Gastroesophageal sphincter (tissue), 4 donors: Measurements from ENCODE around the gene TNFRSF12A. TPM values are rescaled to one million over a fixed set of nuclear protein-coding genes. Genes with fewer than 3 reads are reported as not detected.

Experiments used
- ATAC-seq: fragments of 150-250 bp; one replicate; pipeline ENCODE4 v1.9.1; 2016; ENCODE audit warnings: mild to moderate bottlenecking, moderate library complexity
- H3K27ac ChIP-seq, 4 donors: fragments of 200-600 bp; sonication (generic) in 3 of 4; 1 replicate in 3 of 4; 2 replicates in 1 of 4; pipeline ENCODE4 v1.5.1; 2016 to 2019
- H3K27me3 ChIP-seq: fragments of 200-600 bp; sonication (generic); one replicate; pipeline ENCODE4 v1.5.1; 2019
- H3K36me3 ChIP-seq, 2 donors: fragments of 200-600 bp; sonication (generic); one replicate each; pipeline ENCODE4 v1.5.1; 2019; ENCODE audit warnings: control low read depth in 1 of 2
- H3K4me1 ChIP-seq, 3 donors: fragments of 200-600 bp; sonication (generic); 1 replicate in 2 of 3; 2 replicates in 1 of 3; pipeline ENCODE4 v1.5.1; 2016 to 2019; ENCODE audit warnings: control low read depth in 2 of 3
- H3K4me3 ChIP-seq, 2 donors: fragments of 200-600 bp; sonication (generic); one replicate each; pipeline ENCODE4 v1.5.1; 2019; ENCODE audit warnings: mild to moderate bottlenecking in 1 of 2, moderate library complexity in 1 of 2
- H3K9me3 ChIP-seq, 3 donors: fragments of 200-600 bp; sonication (generic); one replicate each; pipeline ENCODE4 v1.5.1; 2017 to 2019; ENCODE audit warnings: control low read depth in 2 of 3
- EP300 ChIP-seq: sonication (generic); formaldehyde crosslinking; IDR thresholded peaks from one replicate; pipeline ENCODE4 v1.6.1; 2017; ENCODE audit warnings: antibody characterized with exemption, mild to moderate bottlenecking
- POLR2A ChIP-seq, 2 donors: fragments of 450-650 bp; IDR thresholded peaks; one replicate each; pipeline ENCODE4 v1.6.1; 2017; ENCODE audit warnings: antibody characterized with exemption in 2 of 2, mild to moderate bottlenecking in 2 of 2, moderate library complexity in 1 of 2
- POLR2AphosphoS5 ChIP-seq: sonication (generic); formaldehyde crosslinking; IDR thresholded peaks from one replicate; pipeline ENCODE4 v1.6.1; 2017; ENCODE audit warnings: antibody characterized with exemption
- WGBS, 2 donors: methylation state at CpG; one replicate each; pipeline ENCODE4 v1.1.5; 2018; ENCODE audit warnings: low coverage in 1 of 2; 5-methylcytosine and 5-hydroxymethylcytosine counted together
- total RNA-seq, 4 donors: library from RNA; depleted of rRNA; stranded (reverse); fragments of >200 nt; gene quantifications; one replicate each; pipeline ENCODE4 v1.1.0, GENCODE V29; 2016
- TF ChIP-seq, protein P1 (sequence below), 4 experiments: fragments of 200-600 bp in 2 of 4; fragments of 450-650 bp in 2 of 4; sonication (generic) in 1 of 4; IDR thresholded peaks; one replicate each; pipeline ENCODE4 v1.5.1; 2017 to 2019; ENCODE audit warnings: antibody characterized with exemption in 4 of 4, mild to moderate bottlenecking in 2 of 4, moderate library complexity in 2 of 4

TNFRSF12A gene, protein sequence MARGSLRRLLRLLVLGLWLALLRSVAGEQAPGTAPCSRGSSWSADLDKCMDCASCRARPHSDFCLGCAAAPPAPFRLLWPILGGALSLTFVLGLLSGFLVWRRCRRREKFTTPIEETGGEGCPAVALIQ
- 100 to 1,000 TPM in 2 of 4 donors, 10 to 100 TPM in 2; 26.0 to 135 (median 72.2) TPM for total RNA-seq

DNA sequence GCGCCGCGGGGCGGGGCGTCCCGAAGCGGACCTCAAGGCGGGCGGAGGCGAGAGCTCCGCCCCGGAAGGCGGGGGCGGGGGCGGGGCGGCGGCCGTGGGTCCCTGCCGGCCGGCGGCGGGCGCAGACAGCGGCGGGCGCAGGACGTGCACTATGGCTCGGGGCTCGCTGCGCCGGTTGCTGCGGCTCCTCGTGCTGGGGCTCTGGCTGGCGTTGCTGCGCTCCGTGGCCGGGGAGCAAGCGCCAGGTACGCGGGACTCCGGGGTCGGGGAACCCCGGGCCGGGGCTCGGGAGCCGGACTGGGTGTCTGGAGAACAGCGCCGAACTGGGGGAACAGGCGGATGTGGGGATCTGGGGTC, at the start of gene TNFRSF12A:
TNFRSF12A (plus strand) TSS at position 122 of the 357 bp plus-strand sequence; CDS start at position 152, 30 bp downstream.
- H3K4me3 ChIP-seq = peak within 1 kb of the TSS; percentile 60 to 73
- peak within 1 kb of the TSS; percentile 93 to 97 (median 96) for H3K27ac ChIP-seq
- WGBS, 2 donors = 0% methylated on average over 2 of the region's 49 CpGs; no CpG with 5 or more reads in 1 of the 2 donors
- TF ChIP-seq EP300 = no peak
- TF ChIP-seq, protein P1, sequence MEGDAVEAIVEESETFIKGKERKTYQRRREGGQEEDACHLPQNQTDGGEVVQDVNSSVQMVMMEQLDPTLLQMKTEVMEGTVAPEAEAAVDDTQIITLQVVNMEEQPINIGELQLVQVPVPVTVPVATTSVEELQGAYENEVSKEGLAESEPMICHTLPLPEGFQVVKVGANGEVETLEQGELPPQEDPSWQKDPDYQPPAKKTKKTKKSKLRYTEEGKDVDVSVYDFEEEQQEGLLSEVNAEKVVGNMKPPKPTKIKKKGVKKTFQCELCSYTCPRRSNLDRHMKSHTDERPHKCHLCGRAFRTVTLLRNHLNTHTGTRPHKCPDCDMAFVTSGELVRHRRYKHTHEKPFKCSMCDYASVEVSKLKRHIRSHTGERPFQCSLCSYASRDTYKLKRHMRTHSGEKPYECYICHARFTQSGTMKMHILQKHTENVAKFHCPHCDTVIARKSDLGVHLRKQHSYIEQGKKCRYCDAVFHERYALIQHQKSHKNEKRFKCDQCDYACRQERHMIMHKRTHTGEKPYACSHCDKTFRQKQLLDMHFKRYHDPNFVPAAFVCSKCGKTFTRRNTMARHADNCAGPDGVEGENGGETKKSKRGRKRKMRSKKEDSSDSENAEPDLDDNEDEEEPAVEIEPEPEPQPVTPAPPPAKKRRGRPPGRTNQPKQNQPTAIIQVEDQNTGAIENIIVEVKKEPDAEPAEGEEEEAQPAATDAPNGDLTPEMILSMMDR (IDR thresholded peaks at IDR 0.05) = peak in 3 of 4 experiments; percentile 29 to 43 (median 33)
- TF ChIP-seq POLR2AphosphoS5 = peak; percentile 95
- peak; percentile 83 to 95 for TF ChIP-seq POLR2A (IDR thresholded peaks at IDR 0.05)
- peaks cover 0 to 67% (median 25%) of the 10 kb centered on the region in 3 donors for H3K4me1 ChIP-seq
- H3K9me3 ChIP-seq = no peaks in the 10 kb centered on the region
- peak; percentile 42 for ATAC-seq
- H3K27me3 ChIP-seq = peaks cover 39% of the 10 kb centered on the region
- no peaks in the 10 kb centered on the region for H3K36me3 ChIP-seq

DNA sequence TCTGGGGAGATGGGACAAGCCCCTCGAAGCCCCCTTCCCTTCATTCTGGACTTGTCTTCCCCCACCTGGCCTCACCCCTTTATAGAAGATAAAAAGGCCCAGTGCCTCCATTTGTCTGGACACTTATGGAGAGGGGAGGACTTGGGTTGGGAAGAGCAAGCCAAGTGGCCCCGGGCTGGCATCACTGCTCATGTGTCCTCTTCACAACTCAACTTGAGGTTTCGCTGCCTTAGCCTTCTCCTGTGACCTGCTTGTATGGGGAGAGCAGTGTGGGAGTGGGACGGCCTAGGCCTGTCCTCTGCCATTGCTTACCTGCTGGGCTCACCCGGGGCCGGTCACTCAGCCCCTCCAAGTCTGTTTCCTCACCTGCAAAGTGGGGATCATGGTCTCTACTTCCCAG, 49.6 kb upstream of the TNFRSF12A start:
- TF ChIP-seq, protein P1 (IDR thresholded peaks at IDR 0.05) = no peak
- no peak for TF ChIP-seq POLR2AphosphoS5
- no peak for TF ChIP-seq POLR2A (IDR thresholded peaks at IDR 0.05)
- no peak for TF ChIP-seq EP300
- peak overlapping the region in 1 of 2 donors; percentile 79 for H3K4me3 ChIP-seq
- H3K36me3 ChIP-seq = no peaks in the 10 kb centered on the region
- H3K4me1 ChIP-seq = peaks cover 0 to 50% (median 15%) of the 10 kb centered on the region in 3 donors
- H3K9me3 ChIP-seq = no peaks in the 10 kb centered on the region
- H3K27ac ChIP-seq = peak overlapping the region in 1 of 4 donors; percentile 70
- peaks cover 46% of the 10 kb centered on the region for H3K27me3 ChIP-seq
- ATAC-seq = no peak
- WGBS, 2 donors = 100% methylated on average over 2 of the region's 6 CpGs; no CpG with 5 or more reads in 1 of the 2 donors

DNA sequence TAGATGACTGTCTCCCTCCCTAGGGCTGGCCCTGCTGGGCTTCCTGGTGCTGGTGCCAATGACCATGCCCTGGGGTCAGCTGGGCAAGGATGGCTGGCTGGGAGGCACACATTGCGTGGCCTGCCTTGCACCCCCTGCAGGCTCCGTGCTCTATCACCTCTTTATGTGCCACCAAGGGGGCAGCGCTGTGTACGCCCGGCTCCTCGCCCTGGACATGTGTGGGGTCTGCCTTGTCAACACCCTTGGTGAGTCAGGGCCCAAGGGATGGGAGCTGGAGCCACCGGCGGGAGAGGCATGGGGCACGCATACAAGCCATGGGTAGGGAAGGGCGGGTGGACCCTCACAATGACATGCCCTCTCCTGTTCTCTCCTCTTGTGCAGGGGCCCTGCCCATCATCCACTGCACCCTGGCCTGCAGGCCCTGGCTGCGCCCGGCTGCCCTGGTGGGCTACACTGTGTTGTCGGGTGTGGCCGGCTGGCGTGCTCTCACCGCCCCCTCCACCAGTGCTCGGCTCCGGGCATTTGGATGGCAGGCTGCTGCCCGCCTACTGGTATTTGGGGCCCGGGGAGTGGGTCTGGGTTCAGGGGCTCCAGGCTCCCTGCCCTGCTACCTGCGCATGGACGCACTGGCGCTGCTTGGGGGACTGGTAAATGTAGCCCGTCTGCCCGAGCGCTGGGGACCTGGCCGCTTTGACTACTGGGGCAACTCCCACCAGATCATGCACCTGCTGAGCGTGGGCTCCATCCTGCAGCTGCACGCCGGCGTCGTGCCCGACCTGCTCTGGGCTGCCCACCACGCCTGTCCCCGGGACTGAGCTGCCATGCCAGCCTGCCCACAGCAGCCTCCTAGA, 48.8 kb upstream of the TNFRSF12A start:
- no peak for ATAC-seq
- peaks cover 0 to 42% (median 15%) of the 10 kb centered on the region in 3 donors for H3K4me1 ChIP-seq
- no peak overlapping the region for H3K27ac ChIP-seq
- H3K9me3 ChIP-seq = no peaks in the 10 kb centered on the region
- WGBS, 2 donors = 70 to 100% methylated on average over 2 to 3 of the region's 35 CpGs
- peaks cover 43% of the 10 kb centered on the region for H3K27me3 ChIP-seq
- TF ChIP-seq POLR2AphosphoS5 (no peak), EP300 (no peak), POLR2A (IDR thresholded peaks at IDR 0.05) (no peak)
- TF ChIP-seq, protein P1 (IDR thresholded peaks at IDR 0.05) = no peak
- H3K4me3 ChIP-seq = no peak overlapping the region
- H3K36me3 ChIP-seq = no peaks in the 10 kb centered on the region

DNA sequence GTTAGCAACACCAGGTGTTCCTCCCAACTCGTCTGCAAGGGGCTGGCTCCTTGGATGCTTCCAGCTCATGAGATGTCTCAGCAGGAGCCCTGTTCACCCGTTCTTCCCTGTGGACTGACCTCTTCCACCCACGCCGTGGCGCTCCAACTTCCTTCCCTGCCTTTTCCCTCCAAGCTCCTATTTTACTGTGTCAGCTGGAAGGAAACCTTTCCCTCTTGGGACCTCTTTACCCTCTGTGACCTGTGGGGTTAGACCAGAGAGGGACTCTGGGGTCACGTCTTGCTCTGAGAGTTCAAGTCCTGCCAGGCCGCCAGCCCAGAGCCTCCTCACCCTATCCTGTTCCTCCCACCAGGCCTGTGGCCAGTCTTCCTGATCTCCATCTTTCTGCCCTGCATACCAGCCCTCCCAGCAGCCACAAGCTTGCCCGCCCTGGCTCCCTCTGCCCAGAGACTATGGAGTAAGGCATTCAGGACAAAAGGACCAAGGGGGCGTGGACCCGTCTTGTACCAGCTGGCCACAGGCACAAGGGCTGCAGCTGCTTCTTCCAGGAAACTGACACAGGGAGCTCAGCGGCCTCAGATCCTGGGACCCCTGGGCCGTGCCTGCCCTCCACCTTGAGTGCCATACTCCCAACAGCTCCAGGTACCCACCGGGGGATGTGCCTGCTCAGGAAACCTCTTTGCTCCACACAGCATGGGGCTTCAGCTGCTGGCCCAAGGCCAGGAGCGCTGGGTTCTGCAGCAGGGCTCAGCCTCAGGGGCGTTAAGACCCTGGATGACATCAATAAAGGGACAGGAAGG, 48.0 kb upstream of the TNFRSF12A start:
- no peak for ATAC-seq
- Histone ChIP-seq H3K27me3 (peaks cover 43% of the 10 kb centered on the region), H3K36me3 (no peaks in the 10 kb centered on the region), H3K9me3 (no peaks in the 10 kb centered on the region), H3K4me1 (peaks cover 0 to 34% (median 8%) of the 10 kb centered on the region in 3 donors), H3K27ac (no peak overlapping the region), H3K4me3 (no peak overlapping the region)
- WGBS, 2 donors = 61 to 80% methylated on average over 2 to 7 of the region's 15 CpGs
- TF ChIP-seq POLR2A (IDR thresholded peaks at IDR 0.05) (no peak), POLR2AphosphoS5 (no peak)

DNA sequence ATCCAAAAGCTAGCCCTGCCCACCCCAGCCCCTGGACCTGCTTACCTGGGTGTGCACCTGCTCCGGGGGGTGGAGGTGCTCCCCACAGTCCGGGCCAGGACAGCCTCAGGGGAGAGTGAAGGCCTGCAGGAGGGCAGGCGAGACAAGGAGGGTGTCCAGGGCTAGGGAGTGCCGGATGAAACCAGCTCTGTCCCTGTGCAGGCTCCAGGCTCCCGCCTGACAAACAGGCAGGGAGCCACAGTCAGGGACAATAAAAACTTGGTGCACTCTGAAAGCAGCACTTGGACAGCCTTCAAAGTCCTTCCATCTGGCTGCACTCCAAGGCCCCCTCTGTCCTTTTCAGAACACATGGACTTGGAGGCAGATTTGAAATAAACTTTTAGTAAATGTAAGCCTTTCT, 47.1 kb upstream of the TNFRSF12A start:
- Histone ChIP-seq H3K4me1 (peaks cover 0 to 25% (median 7%) of the 10 kb centered on the region in 3 donors), H3K27me3 (peaks cover 42% of the 10 kb centered on the region), H3K9me3 (no peaks in the 10 kb centered on the region), H3K27ac (no peak overlapping the region), H3K36me3 (no peaks in the 10 kb centered on the region), H3K4me3 (no peak overlapping the region)
- TF ChIP-seq, protein P1 (IDR thresholded peaks at IDR 0.05) = no peak
- no peak for TF ChIP-seq POLR2A (IDR thresholded peaks at IDR 0.05)
- no peak for TF ChIP-seq POLR2AphosphoS5
- WGBS, 2 donors = 60% methylated on average over 1 of the region's 5 CpGs; no CpG with 5 or more reads in 1 of the 2 donors
- ATAC-seq = no peak
